HG03064 (cell line): ENCODE measurements around the gene SHLD2.
"Not testable (repeated sequence)": the region's sequence is repeated elsewhere in the genome, so short reads cannot be mapped to it uniquely, and the experiment has no call there.

Experiments
- ATAC-seq: cut with Tn5 transposase; IDR thresholded peaks from one replicate; pipeline ENCODE4 v1.9.1; 2021; ENCODE audit warnings: low read depth; ENCODE audit not compliant: unreplicated experiment

SHLD2 gene

GRCh38 chr10:87211848-87212247 is 116.8 kb downstream of the SHLD2 start:
- ATAC-seq, result not testable (repeated sequence)

GRCh38 chr10:87213150-87213765 is 118.3 kb downstream of the SHLD2 start:
- not testable (repeated sequence) for ATAC-seq

- not testable (repeated sequence) for ATAC-seq
Measured at GRCh38 chr10:87213806-87214205, 118.8 kb downstream of the SHLD2 start.

GRCh38 chr10:87216120-87216519 is 121.1 kb downstream of the SHLD2 start:
- ATAC-seq, result not testable (repeated sequence)

GRCh38 chr10:87219370-87219769 is 124.4 kb downstream of the SHLD2 start:
- ATAC-seq, result not testable (repeated sequence)

GRCh38 chr10:87222789-87223188 is 127.8 kb downstream of the SHLD2 start:
- not testable (repeated sequence) for ATAC-seq

- ATAC-seq, result not testable (repeated sequence)
Measured at GRCh38 chr10:87225148-87225547, 130.1 kb downstream of the SHLD2 start, which contains the start of gene NUTM2A. NUTM2A (plus strand) TSS chr10:87225448; CDS start chr10:87225831, 383 bp downstream.

GRCh38 chr10:87228247-87228646 is 133.2 kb downstream of the SHLD2 start:
- ATAC-seq, result not testable (repeated sequence)

- ATAC-seq, result not testable (repeated sequence)
Measured at GRCh38 chr10:87229211-87229610, 134.2 kb downstream of the SHLD2 start.

GRCh38 chr10:87234854-87235253 is 139.8 kb downstream of the SHLD2 start:
- ATAC-seq, result not testable (repeated sequence)

GRCh38 chr10:87237244-87237643 is 142.2 kb downstream of the SHLD2 start:
- not testable (repeated sequence) for ATAC-seq

GRCh38 chr10:87239346-87239808 is 144.4 kb downstream of the SHLD2 start:
- ATAC-seq, result not testable (repeated sequence)
